Tibial artery (tissue), 4 donors: ENCODE results near the gene NMNAT3.
A peak's percentile ranks its signal among the peaks of the same experiment; 100 is the strongest.

Experiments used
- DNase-seq, 2 donors: peaks; one replicate each; pipeline ENCODE4 v3.0.0-alpha.2; 2019
- H3K27ac ChIP-seq, 2 donors: fragments of 200-600 bp; sonication (generic) in 1 of 2; 1 replicate in 1 of 2; 2 replicates in 1 of 2; pipeline ENCODE4 v1.5.1; 2018 to 2019; ENCODE audit warnings: mild to moderate bottlenecking in 1 of 2
- H3K27me3 ChIP-seq, 2 donors: fragments of 200-600 bp; sonication (generic) in 1 of 2; one replicate each; pipeline versions ENCODE4 v1.5.1 to v1.6.0; 2016 to 2019
- H3K36me3 ChIP-seq, 3 donors: fragments of 200-600 bp; sonication (generic) in 2 of 3; one replicate each; pipeline ENCODE4 v1.5.1; 2016 to 2019; ENCODE audit warnings: mild to moderate bottlenecking in 2 of 3
- H3K4me1 ChIP-seq, 4 donors: fragments of 200-600 bp; sonication (generic) in 2 of 4; 1 replicate in 3 of 4; 2 replicates in 1 of 4; pipeline ENCODE4 v1.5.1; 2016 to 2019
- H3K4me3 ChIP-seq, 2 donors: fragments of 200-600 bp; sonication (generic) in 1 of 2; 1 replicate in 1 of 2; 2 replicates in 1 of 2; pipeline ENCODE4 v1.5.1; 2018 to 2019; ENCODE audit warnings: mild to moderate bottlenecking in 2 of 2
- H3K9me3 ChIP-seq, 3 donors: fragments of 200-600 bp; sonication (generic) in 1 of 3; one replicate each; pipeline ENCODE4 v1.5.1; 2016 to 2019
- intact Hi-C: fragments of 100-400 bp; cut with DNase I; formaldehyde crosslinking; loops from one replicate; pipeline ENCODE4 v1.15.0; 2023; ENCODE audit warnings: low total_unique reads
- TF ChIP-seq, protein P1 (sequence below), 2 experiments: fragments of 200-600 bp in 1 of 2; fragments of 450-650 bp in 1 of 2; IDR thresholded peaks; one replicate each; pipeline ENCODE4 v1.5.1; 2017 to 2019; ENCODE audit warnings: antibody characterized with exemption in 2 of 2, mild to moderate bottlenecking in 1 of 2, moderate library complexity in 1 of 2

NMNAT3 gene

DNA sequence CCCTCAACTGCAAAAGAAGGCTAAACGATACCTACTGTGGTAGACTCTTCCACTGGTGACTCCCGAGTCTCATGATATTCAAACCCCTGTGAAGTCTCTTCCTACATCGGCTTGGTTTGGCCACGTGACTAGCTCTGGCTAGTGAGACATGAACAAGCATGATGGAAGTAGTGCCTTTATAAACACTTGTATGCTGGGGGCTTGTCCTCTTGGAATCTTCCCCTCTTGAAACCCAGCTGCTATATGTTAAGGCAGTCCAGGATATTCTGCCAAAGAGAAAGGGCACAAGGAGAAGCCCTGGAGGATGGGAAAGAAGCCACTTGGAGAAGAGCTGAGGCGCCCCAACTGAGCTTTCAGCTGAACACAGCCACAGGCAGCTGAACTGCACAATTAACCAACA lies 154.6 kb downstream of the NMNAT3 start:
- no peak overlapping the region for H3K27ac ChIP-seq
- no peak overlapping the region for H3K4me3 ChIP-seq
- no peaks in the 10 kb centered on the region for H3K9me3 ChIP-seq
- no peaks in the 10 kb centered on the region for H3K27me3 ChIP-seq
- no peaks in the 10 kb centered on the region for H3K36me3 ChIP-seq
- H3K4me1 ChIP-seq = no peaks in the 10 kb centered on the region
- TF ChIP-seq, protein P1, sequence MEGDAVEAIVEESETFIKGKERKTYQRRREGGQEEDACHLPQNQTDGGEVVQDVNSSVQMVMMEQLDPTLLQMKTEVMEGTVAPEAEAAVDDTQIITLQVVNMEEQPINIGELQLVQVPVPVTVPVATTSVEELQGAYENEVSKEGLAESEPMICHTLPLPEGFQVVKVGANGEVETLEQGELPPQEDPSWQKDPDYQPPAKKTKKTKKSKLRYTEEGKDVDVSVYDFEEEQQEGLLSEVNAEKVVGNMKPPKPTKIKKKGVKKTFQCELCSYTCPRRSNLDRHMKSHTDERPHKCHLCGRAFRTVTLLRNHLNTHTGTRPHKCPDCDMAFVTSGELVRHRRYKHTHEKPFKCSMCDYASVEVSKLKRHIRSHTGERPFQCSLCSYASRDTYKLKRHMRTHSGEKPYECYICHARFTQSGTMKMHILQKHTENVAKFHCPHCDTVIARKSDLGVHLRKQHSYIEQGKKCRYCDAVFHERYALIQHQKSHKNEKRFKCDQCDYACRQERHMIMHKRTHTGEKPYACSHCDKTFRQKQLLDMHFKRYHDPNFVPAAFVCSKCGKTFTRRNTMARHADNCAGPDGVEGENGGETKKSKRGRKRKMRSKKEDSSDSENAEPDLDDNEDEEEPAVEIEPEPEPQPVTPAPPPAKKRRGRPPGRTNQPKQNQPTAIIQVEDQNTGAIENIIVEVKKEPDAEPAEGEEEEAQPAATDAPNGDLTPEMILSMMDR (IDR thresholded peaks at IDR 0.05) = no peak
- intact Hi-C loops = no loop called here
- DNase-seq = no peak

DNA sequence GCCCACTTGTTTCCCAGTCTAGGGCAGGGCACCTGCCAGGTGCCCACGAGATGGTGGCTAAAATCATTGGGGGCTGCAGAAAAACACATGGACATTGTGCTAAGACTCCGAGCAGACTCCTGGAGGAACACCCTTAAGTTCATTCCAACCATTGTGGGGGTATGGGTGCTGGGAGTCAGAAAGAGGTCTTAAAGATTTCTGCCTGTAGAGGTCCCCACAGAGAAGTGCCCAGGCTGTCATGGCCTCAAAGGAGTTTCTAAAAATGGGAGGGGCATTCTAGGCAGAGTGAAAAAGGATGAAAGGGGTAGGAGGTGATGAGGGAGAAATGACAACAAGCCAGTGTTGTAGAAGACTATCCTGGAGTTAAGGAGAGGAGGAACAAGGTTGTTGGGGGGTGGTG lies 155.4 kb downstream of the NMNAT3 start:
- no peak overlapping the region for H3K4me3 ChIP-seq
- no peak overlapping the region for H3K27ac ChIP-seq
- no peaks in the 10 kb centered on the region for H3K27me3 ChIP-seq
- intact Hi-C loops = no loop called here
- H3K9me3 ChIP-seq = no peaks in the 10 kb centered on the region
- peaks cover 0 to 4% (median 0%) of the 10 kb centered on the region in 3 donors for H3K36me3 ChIP-seq
- TF ChIP-seq, protein P1 (IDR thresholded peaks at IDR 0.05) = no peak
- DNase-seq = no peak
- H3K4me1 ChIP-seq = no peaks in the 10 kb centered on the region

- Histone ChIP-seq H3K9me3 (no peaks in the 10 kb centered on the region), H3K4me3 (no peak overlapping the region), H3K27ac (no peak overlapping the region), H3K36me3 (peaks cover 0 to 8% (median 0%) of the 10 kb centered on the region in 3 donors), H3K27me3 (no peaks in the 10 kb centered on the region), H3K4me1 (no peaks in the 10 kb centered on the region)
- no peak for DNase-seq
- intact Hi-C loops = no loop called here
- TF ChIP-seq, protein P1 (IDR thresholded peaks at IDR 0.05) = no peak
Measured at GRCh38 chr3:139521816-139522215, 156.0 kb downstream of the NMNAT3 start.

- no peak for DNase-seq
- H3K4me1 ChIP-seq = no peaks in the 10 kb centered on the region
- intact Hi-C loops = no loop called here
Measured at GRCh38 chr3:139521144-139521543, 156.6 kb downstream of the NMNAT3 start.

DNA sequence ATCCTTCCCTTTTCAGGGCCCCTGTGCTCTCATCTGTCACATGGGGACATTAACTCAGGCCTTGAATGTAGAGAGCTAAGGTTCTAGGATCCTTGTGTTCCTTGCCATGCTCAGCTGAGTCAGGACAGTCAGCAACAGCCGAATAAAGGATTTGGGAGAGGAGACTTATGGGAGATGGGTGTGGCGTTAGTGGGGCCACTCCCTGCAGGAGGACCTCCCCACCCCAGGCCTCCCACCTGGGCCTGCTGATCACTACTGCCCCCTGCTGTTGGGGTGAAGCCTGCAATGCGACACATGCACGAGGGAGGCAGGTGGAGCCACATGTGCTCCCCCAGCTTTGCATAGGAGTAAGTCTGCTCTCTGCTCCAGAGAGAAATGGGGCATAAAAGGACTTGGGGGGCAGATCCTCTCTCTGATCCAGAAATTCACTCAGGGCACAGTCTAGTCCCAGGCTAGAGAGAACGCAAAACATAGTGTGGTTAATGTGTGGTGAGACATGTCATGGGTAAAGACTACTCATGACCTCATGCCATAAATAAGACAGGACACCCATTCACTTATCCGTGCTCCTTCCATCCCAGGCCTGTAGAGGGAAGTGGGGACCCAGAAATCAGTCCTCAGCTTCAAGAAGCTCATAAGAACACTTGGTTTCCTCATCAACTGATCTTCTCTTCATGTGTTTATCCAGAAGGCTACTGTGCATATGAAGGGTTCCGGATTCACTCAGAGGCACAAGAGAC lies 157.6 kb downstream of the NMNAT3 start:
- peaks cover 0 to 8% (median 0%) of the 10 kb centered on the region in 3 donors for H3K36me3 ChIP-seq
- no peaks in the 10 kb centered on the region for H3K9me3 ChIP-seq
- no peak for DNase-seq
- no peaks in the 10 kb centered on the region for H3K27me3 ChIP-seq
- H3K4me3 ChIP-seq = no peak overlapping the region
- intact Hi-C loops = no loop called here
- no peak overlapping the region for H3K27ac ChIP-seq
- TF ChIP-seq, protein P1 (IDR thresholded peaks at IDR 0.05) = peak; percentile 11 to 18
- H3K4me1 ChIP-seq = no peaks in the 10 kb centered on the region

More at GRCh38 chr3:139521144-139521543, 156.6 kb downstream of the NMNAT3 start:
- TF ChIP-seq, protein P1 (IDR thresholded peaks at IDR 0.05) = no peak
- no peaks in the 10 kb centered on the region for H3K27me3 ChIP-seq
- no peak overlapping the region for H3K4me3 ChIP-seq
- no peaks in the 10 kb centered on the region for H3K9me3 ChIP-seq
- peaks cover 0 to 8% (median 0%) of the 10 kb centered on the region in 3 donors for H3K36me3 ChIP-seq
- no peak overlapping the region for H3K27ac ChIP-seq
